DND-41 (cell line): ENCODE results near the gene NCOA3.

Experiments
- ATAC-seq: fragments of 200-7000 bp; cut with Tn5 transposase; 3 replicates; pipeline ENCODE4 v1.9.1; 2021; ENCODE audit warnings: low read depth; ENCODE audit not compliant: insufficient read depth
- DNase-seq: peaks from one replicate; pipeline ENCODE4 v3.0.0-alpha.2; 2020
- H2AFZ ChIP-seq: 2 replicates; pipeline ENCODE4 v1.6.0; 2012; ENCODE audit warnings: low read depth, low read length
- H3K27ac ChIP-seq: 2 replicates; pipeline ENCODE4 v1.5.1; 2012; ENCODE audit warnings: low read length, inconsistent platforms
- H3K27me3 ChIP-seq: fragments of 200-600 bp; sonication (generic); 2 replicates; pipeline ENCODE4 v1.6.0; 2012; ENCODE audit warnings: low read length, mild to moderate bottlenecking, inconsistent platforms; ENCODE audit not compliant: insufficient read depth, poor library complexity
- H3K36me3 ChIP-seq: 2 replicates; pipeline ENCODE4 v1.5.1; 2012; ENCODE audit warnings: low read length, inconsistent platforms; ENCODE audit not compliant: insufficient read depth
- H3K4me1 ChIP-seq: 2 replicates; pipeline ENCODE4 v1.5.1; 2012; ENCODE audit warnings: mild to moderate bottlenecking, low read length; ENCODE audit not compliant: insufficient read depth
- H3K4me2 ChIP-seq: 2 replicates; pipeline ENCODE4 v1.6.0; 2012; ENCODE audit warnings: mild to moderate bottlenecking, moderate library complexity, low read length, inconsistent platforms; ENCODE audit not compliant: insufficient read depth
- H3K4me3 ChIP-seq, 2 experiments: fragments of 200-600 bp in 1 of 2; shearing (Covaris generic) in 1 of 2; 2 replicates each; pipeline ENCODE4 v1.5.1; 2012 to 2016; ENCODE audit warnings: inconsistent platforms in 2 of 2, low read length in 2 of 2, mild to moderate bottlenecking in 2 of 2, low read depth in 1 of 2, moderate library complexity in 1 of 2
- H3K79me2 ChIP-seq: 2 replicates; pipeline ENCODE4 v1.6.0; 2012; ENCODE audit warnings: low read length, inconsistent platforms; ENCODE audit not compliant: insufficient read depth
- H3K9ac ChIP-seq: 2 replicates; pipeline ENCODE4 v1.6.0; 2012; ENCODE audit warnings: low read depth, mild to moderate bottlenecking, inconsistent platforms, low read length, moderate library complexity
- H3K9me3 ChIP-seq: 2 replicates; pipeline ENCODE4 v1.5.1; 2012; ENCODE audit warnings: low read length, moderate library complexity, mild to moderate bottlenecking, inconsistent platforms; ENCODE audit not compliant: insufficient read depth, severe bottlenecking
- H4K20me1 ChIP-seq: 2 replicates; pipeline ENCODE4 v1.6.0; 2012; ENCODE audit warnings: low read length; ENCODE audit not compliant: insufficient read depth
- EZH2 ChIP-seq: IDR thresholded peaks from 3 replicates; pipeline ENCODE4 v1.6.1; 2012; ENCODE audit warnings: borderline replicate concordance, low read depth, mild to moderate bottlenecking, moderate library complexity, low read length, inconsistent platforms; ENCODE audit not compliant: severe bottlenecking
- TF ChIP-seq, protein P1 (sequence below): IDR thresholded peaks from 2 replicates; pipeline ENCODE4 v1.5.1; 2012; ENCODE audit warnings: borderline replicate concordance, low read length, moderate library complexity, mild to moderate bottlenecking; ENCODE audit not compliant: poor library complexity, severe bottlenecking; ENCODE audit errors: extremely low read depth

Gene NCOA3

GRCh38 chr20:47678536-47678935 lies 176.8 kb downstream of the NCOA3 start:
- ATAC-seq: no peak
- no peak for TF ChIP-seq EZH2
- TF ChIP-seq, protein P1, sequence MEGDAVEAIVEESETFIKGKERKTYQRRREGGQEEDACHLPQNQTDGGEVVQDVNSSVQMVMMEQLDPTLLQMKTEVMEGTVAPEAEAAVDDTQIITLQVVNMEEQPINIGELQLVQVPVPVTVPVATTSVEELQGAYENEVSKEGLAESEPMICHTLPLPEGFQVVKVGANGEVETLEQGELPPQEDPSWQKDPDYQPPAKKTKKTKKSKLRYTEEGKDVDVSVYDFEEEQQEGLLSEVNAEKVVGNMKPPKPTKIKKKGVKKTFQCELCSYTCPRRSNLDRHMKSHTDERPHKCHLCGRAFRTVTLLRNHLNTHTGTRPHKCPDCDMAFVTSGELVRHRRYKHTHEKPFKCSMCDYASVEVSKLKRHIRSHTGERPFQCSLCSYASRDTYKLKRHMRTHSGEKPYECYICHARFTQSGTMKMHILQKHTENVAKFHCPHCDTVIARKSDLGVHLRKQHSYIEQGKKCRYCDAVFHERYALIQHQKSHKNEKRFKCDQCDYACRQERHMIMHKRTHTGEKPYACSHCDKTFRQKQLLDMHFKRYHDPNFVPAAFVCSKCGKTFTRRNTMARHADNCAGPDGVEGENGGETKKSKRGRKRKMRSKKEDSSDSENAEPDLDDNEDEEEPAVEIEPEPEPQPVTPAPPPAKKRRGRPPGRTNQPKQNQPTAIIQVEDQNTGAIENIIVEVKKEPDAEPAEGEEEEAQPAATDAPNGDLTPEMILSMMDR: no peak

DNA sequence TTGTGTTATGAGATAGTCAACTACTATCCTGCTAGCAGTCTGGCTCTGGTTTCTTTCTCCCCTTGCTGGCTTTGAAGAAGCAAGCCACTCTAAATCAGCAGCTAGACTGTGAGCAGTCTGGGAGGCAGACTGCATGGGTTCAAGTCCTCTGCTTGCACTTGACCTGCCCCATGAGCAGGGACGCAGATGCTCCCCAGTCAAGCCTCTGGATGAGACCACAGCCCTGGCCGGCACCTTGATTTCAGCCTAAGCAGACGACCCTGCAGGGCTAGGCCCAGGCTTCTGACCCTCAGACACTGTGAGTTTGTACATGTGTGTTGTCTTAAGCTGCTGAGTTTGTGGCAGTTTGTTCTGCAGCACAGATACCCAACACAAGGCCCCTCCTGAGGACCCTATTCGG lies 177.8 kb downstream of the NCOA3 start:
- TF ChIP-seq, protein P1: no peak
- no peak for TF ChIP-seq EZH2
- Histone ChIP-seq H3K4me3 (no peak overlapping the region), H3K4me1 (no peaks in the 10 kb centered on the region), H3K36me3 (no peaks in the 10 kb centered on the region), H2AFZ (no peak overlapping the region), H3K9ac (no peak overlapping the region), H3K27me3 (no peaks in the 10 kb centered on the region), H3K4me2 (no peak overlapping the region), H3K9me3 (no peaks in the 10 kb centered on the region), H4K20me1 (no peaks in the 10 kb centered on the region; the same call in 1 of the 2 replicates), H3K79me2 (no peaks in the 10 kb centered on the region), H3K27ac (no peak overlapping the region)
- DNase-seq (no peak), ATAC-seq (no peak)

More at GRCh38 chr20:47678536-47678935, 176.8 kb downstream of the NCOA3 start:
- Histone ChIP-seq H3K79me2 (no peaks in the 10 kb centered on the region), H3K9me3 (no peaks in the 10 kb centered on the region), H3K4me1 (no peaks in the 10 kb centered on the region), H3K4me3 (no peak overlapping the region), H4K20me1 (no peaks in the 10 kb centered on the region; the same call in 1 of the 2 replicates), H2AFZ (no peak overlapping the region), H3K27me3 (no peaks in the 10 kb centered on the region), H3K4me2 (no peak overlapping the region), H3K27ac (no peak overlapping the region), H3K9ac (no peak overlapping the region), H3K36me3 (no peaks in the 10 kb centered on the region)
- no peak for DNase-seq

DNA sequence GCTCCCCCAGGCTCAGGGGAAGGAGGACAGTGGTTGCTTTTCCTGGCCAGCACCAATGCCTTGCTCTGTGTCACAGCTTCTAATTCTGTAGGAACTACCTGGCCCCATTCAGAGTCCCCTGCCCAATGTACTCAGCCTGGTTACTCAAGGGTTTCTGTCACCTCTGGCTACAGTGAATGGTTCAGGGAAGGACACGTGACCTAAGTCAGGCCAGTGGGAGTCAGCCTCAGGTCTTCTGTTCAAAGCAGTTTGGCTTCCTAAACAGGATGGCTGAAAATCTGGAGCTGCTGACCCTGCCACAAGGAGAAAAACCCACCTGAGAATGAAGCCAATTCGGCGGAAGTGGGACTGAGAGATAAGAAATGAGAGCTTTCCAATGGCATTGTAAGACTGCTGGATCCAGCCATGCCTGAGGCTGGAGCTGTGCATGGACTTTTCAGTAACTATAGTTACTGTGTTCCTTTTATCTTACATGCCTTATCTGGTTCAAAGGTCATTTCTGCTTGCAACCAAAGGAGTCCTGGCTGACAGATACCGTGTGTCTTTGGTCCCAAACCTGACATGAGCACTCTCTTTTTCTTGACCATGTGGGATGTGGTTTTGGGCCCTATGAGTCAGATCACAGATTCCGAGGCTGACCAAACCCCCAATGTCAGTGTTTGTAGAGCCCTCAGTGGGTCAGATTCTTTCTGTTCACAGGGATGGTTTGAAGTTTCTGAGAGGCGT lies 179.3 kb downstream of the NCOA3 start:
- H3K9me3 ChIP-seq: no peaks in the 10 kb centered on the region
- no peak overlapping the region for H3K9ac ChIP-seq
- ATAC-seq (no peak), DNase-seq (no peak)
- H2AFZ ChIP-seq: no peak overlapping the region
- H3K4me3 ChIP-seq: no peak overlapping the region
- H3K27ac ChIP-seq: no peak overlapping the region
- no peak overlapping the region for H3K4me2 ChIP-seq
- no peaks in the 10 kb centered on the region for H3K79me2 ChIP-seq
- H3K4me1 ChIP-seq: no peaks in the 10 kb centered on the region
- no peaks in the 10 kb centered on the region for H3K36me3 ChIP-seq
- no peaks in the 10 kb centered on the region; the same call in 1 of the 2 replicates for H4K20me1 ChIP-seq
- H3K27me3 ChIP-seq: no peaks in the 10 kb centered on the region
- TF ChIP-seq, protein P1: no peak
